GM12874 (cell line): Measurements from ENCODE around the gene RIC8A.

Experiments
- CTCF ChIP-seq: IDR thresholded peaks from 2 replicates; pipeline ENCODE4 v1.5.1; 2011; ENCODE audit warnings: low read depth, mild to moderate bottlenecking, control low read depth, low read length, moderate library complexity; ENCODE audit not compliant: insufficient read depth

RIC8A gene

GRCh38 chr11:221998-222789 is 14.7 kb downstream of the RIC8A start:
- no peak for TF ChIP-seq CTCF

DNA sequence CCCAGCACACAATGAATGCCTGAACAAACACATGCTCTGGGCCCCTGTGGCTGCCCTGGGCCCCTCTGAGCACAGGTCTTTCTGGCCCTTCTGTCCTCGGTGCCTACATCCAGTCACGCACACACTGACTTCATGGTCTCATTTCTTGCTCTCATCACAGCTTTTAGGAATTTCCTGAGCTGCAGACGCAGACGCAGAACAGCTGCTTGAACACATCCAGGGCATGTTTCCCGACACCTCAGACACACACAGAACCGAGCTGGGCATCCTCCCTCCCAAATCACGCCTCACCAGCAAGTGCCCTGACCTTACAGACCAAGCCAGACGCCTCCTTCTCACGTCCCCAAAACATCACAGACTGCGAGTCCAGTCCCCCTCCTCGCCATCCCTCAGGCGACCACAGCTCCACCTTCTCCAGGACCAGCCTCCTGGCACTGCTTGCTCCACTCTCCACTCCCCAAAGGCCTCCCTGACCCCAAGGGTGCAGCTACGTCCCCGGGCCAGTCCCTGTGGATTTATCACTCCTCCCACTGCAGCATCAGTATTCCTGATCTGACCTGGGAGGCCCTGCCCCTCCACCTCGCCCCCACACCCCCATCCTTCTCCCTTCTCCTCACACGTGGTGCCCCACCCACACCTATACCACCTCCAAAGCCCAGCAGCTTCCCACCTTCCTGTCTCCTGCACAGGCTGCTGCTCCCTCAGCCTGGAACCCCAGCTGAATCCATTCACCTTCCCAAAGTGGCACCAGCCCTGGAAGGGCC is 15.7 kb downstream of the RIC8A start:
- no peak for TF ChIP-seq CTCF

DNA sequence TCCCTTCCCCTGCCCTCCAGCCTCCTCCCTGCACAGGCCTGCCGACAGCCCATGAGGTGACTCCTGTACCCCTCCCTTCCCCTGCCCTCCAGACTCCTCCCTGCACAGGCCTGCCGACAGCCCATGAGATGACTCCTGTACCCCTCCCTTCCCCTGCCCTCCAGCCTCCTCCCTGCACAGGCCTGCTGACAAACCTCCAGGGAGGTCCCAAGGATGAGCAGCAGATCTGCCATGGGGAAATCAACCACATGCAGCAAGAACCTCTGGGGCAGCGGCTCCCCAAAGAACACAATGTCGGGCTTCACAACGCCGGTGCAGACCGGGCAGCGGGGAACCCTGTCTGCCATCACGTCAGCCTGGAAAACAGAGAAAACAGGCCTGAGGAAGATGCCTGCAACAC is 16.4 kb downstream of the RIC8A start:
- no peak for TF ChIP-seq CTCF

DNA sequence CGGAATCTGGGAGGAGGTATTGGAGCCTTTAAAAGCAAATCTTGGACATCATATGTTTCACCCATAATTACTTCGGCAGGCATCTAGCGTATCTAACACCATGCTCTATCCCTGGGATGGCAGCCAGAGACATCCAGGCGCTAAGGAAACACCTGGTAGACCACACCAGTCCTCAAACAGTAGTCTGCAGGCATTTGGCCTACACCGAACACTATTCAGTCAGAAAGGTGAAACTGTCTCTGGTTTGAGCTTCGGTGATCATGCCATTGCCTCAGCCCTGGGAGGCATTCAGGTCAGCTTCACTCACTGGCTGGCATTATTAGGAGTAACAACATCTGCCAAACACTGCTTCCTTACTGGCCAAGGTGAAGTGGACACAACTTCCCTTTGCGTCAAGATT is 16.9 kb downstream of the RIC8A start:
- no peak for TF ChIP-seq CTCF

DNA sequence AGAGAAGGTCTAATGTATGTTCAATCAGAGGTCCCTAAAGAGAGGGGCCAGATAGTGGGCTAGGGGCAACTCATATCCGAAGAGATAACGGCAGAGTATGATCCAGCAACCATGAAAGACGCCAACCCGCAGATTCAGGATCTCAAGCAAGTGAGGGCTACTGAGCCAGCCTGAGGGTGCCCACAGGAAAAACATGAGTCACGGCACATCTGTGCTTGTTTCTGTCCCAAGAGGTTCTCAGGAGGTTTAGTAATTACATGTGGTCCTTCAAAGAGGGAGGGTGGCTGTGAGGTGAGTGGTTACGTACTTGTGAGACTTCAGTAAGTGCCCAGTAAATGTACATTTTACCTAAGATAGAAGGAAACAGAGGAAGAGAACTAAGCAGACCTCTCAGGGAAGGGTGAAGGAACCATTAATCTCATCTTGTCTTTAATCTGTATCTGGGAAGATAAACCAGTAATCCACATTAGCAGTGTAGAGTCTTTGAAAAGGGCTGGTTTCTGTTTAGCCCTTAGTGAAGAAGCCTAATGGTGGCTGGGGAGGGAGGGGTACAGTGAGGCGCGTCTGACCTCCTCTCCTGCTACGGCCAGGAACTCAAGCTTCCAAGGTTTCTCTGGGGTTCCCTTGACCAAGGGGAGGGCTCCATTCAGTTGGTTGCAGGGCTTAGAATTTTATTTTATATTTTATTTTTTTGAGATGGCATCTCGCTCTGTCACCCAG is 18.4 kb downstream of the RIC8A start:
- TF ChIP-seq CTCF: no peak

- TF ChIP-seq CTCF: no peak
Measured at GRCh38 chr11:227824-228379, 20.4 kb downstream of the RIC8A start.

- no peak for TF ChIP-seq CTCF
Measured at GRCh38 chr11:230431-230830, 22.9 kb downstream of the RIC8A start.
